ENCODE results near the gene RNASE1.

DNA sequence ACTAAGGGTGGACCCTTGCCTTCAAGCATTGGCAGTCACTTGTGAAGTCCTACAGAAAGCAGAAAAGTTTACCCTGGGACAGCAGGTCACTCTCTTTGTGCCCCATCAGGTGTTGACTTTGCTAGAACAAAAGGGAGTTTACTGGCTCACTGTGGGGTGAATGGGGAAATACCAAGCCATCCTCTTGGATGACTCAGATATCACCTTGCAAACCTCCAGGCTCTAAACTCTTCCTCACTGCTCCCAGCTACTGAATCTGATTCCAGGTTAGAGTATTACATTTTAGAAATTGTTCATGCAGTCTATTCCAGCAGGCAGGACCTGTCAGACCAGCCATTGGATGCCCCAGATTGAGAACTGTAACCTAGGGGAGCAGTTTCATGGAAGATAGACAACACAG is 41.7 kb downstream of the RNASE1 start:
- TF ChIP-seq, protein P1, sequence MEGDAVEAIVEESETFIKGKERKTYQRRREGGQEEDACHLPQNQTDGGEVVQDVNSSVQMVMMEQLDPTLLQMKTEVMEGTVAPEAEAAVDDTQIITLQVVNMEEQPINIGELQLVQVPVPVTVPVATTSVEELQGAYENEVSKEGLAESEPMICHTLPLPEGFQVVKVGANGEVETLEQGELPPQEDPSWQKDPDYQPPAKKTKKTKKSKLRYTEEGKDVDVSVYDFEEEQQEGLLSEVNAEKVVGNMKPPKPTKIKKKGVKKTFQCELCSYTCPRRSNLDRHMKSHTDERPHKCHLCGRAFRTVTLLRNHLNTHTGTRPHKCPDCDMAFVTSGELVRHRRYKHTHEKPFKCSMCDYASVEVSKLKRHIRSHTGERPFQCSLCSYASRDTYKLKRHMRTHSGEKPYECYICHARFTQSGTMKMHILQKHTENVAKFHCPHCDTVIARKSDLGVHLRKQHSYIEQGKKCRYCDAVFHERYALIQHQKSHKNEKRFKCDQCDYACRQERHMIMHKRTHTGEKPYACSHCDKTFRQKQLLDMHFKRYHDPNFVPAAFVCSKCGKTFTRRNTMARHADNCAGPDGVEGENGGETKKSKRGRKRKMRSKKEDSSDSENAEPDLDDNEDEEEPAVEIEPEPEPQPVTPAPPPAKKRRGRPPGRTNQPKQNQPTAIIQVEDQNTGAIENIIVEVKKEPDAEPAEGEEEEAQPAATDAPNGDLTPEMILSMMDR (IDR thresholded peaks at IDR 0.05): no peak
- no peak for TF ChIP-seq EZH2 (IDR thresholded peaks at IDR 0.05)
